ENCODE results near the gene ABCA4. TPM values are rescaled to one million over a fixed set of nuclear protein-coding genes. Genes with fewer than 3 reads are reported as not detected.

ABCA4 gene
- total RNA-seq, 1 donor from 2014 or later, result 6.0 TPM

GRCh38 chr1:94110021-94110761 lies 10.8 kb downstream of the ABCA4 start:
- H3K9me3 Mint-ChIP-seq (ENCODE audit: unreplicated experiment), result no peaks in the 10 kb centered on the region
- H3K36me3 Mint-ChIP-seq (ENCODE audit: unreplicated experiment), result no peaks in the 10 kb centered on the region
- DNase-seq (ENCODE audit: extremely low spot score, unreplicated experiment), result no peak
- H3K4me3 Mint-ChIP-seq (ENCODE audit: unreplicated experiment), result no peak overlapping the region
- peak overlapping the region; percentile 79 for H3K27ac Mint-ChIP-seq (ENCODE audit: unreplicated experiment)
- no peaks in the 10 kb centered on the region for H3K27me3 Mint-ChIP-seq (ENCODE audit: unreplicated experiment)
- no peak for TF ChIP-seq CTCF (IDR thresholded peaks at IDR 0.05)
- peaks cover 75% of the 10 kb centered on the region for H3K4me1 Mint-ChIP-seq (ENCODE audit: unreplicated experiment)

GRCh38 chr1:94109478-94109877 lies 11.5 kb downstream of the ABCA4 start:
- no peak for DNase-seq (ENCODE audit: extremely low spot score, unreplicated experiment)
- no peak for TF ChIP-seq CTCF (IDR thresholded peaks at IDR 0.05)
- H3K9me3 Mint-ChIP-seq (ENCODE audit: unreplicated experiment), result no peaks in the 10 kb centered on the region
- no peak overlapping the region for H3K27ac Mint-ChIP-seq (ENCODE audit: unreplicated experiment)
- no peak overlapping the region for H3K4me3 Mint-ChIP-seq (ENCODE audit: unreplicated experiment)
- no peaks in the 10 kb centered on the region for H3K36me3 Mint-ChIP-seq (ENCODE audit: unreplicated experiment)
- no peaks in the 10 kb centered on the region for H3K27me3 Mint-ChIP-seq (ENCODE audit: unreplicated experiment)
- peaks cover 74% of the 10 kb centered on the region for H3K4me1 Mint-ChIP-seq (ENCODE audit: unreplicated experiment)

GRCh38 chr1:94107141-94107540 lies 13.8 kb downstream of the ABCA4 start:
- Mint-ChIP-seq H3K27ac (ENCODE audit: unreplicated experiment) (no peak overlapping the region), H3K4me3 (ENCODE audit: unreplicated experiment) (no peak overlapping the region), H3K36me3 (ENCODE audit: unreplicated experiment) (no peaks in the 10 kb centered on the region), H3K4me1 (ENCODE audit: unreplicated experiment) (peaks cover 58% of the 10 kb centered on the region), H3K9me3 (ENCODE audit: unreplicated experiment) (no peaks in the 10 kb centered on the region), H3K27me3 (ENCODE audit: unreplicated experiment) (no peaks in the 10 kb centered on the region)
- no peak for DNase-seq (ENCODE audit: extremely low spot score, unreplicated experiment)
- no peak for TF ChIP-seq CTCF (IDR thresholded peaks at IDR 0.05)

GRCh38 chr1:94106716-94107115 lies 14.2 kb downstream of the ABCA4 start:
- H3K4me1 Mint-ChIP-seq (ENCODE audit: unreplicated experiment), result peaks cover 54% of the 10 kb centered on the region
- H3K9me3 Mint-ChIP-seq (ENCODE audit: unreplicated experiment), result no peaks in the 10 kb centered on the region
- no peak overlapping the region for H3K4me3 Mint-ChIP-seq (ENCODE audit: unreplicated experiment)
- H3K36me3 Mint-ChIP-seq (ENCODE audit: unreplicated experiment), result no peaks in the 10 kb centered on the region
- DNase-seq (ENCODE audit: extremely low spot score, unreplicated experiment), result no peak
- H3K27ac Mint-ChIP-seq (ENCODE audit: unreplicated experiment), result peak overlapping the region; percentile 62
- H3K27me3 Mint-ChIP-seq (ENCODE audit: unreplicated experiment), result no peaks in the 10 kb centered on the region
- TF ChIP-seq CTCF (IDR thresholded peaks at IDR 0.05), result no peak

GRCh38 chr1:94105957-94106529 lies 14.9 kb downstream of the ABCA4 start:
- Mint-ChIP-seq H3K27ac (ENCODE audit: unreplicated experiment) (peak overlapping the region; percentile 62), H3K9me3 (ENCODE audit: unreplicated experiment) (no peaks in the 10 kb centered on the region), H3K27me3 (ENCODE audit: unreplicated experiment) (no peaks in the 10 kb centered on the region), H3K36me3 (ENCODE audit: unreplicated experiment) (no peaks in the 10 kb centered on the region), H3K4me3 (ENCODE audit: unreplicated experiment) (no peak overlapping the region), H3K4me1 (ENCODE audit: unreplicated experiment) (peaks cover 47% of the 10 kb centered on the region)
- DNase-seq (ENCODE audit: extremely low spot score, unreplicated experiment), result no peak
- no peak for TF ChIP-seq CTCF (IDR thresholded peaks at IDR 0.05)

All from osteocyte (in vitro differentiated cells).